Measurements from ENCODE around the gene IL17RE.

GRCh38 chr3:9863058-9863772 lies 39.4 kb upstream of the IL17RE start:
- no peak for TF ChIP-seq CTCF (IDR thresholded peaks at IDR 0.05; ENCODE audit: low read depth, low read length)
- TF ChIP-seq EZH2phosphoT487 (IDR thresholded peaks at IDR 0.05; ENCODE audit: low read depth), result no peak

Data from OCI-LY3 (cell line).